Kidney tubule cell (primary cell): ENCODE measurements around the gene SLIT3.

Experiments
- DNase-seq: peaks from one replicate; pipeline ENCODE4 v3.0.0-alpha.2; 2018; ENCODE audit warnings: low spot score

The SLIT3 gene

GRCh38 chr5:169080448-169080911, 220.5 kb downstream of the SLIT3 start:
- no peak for DNase-seq

- no peak for DNase-seq
Observed at GRCh38 chr5:169079697-169080096, 221.2 kb downstream of the SLIT3 start.

DNA sequence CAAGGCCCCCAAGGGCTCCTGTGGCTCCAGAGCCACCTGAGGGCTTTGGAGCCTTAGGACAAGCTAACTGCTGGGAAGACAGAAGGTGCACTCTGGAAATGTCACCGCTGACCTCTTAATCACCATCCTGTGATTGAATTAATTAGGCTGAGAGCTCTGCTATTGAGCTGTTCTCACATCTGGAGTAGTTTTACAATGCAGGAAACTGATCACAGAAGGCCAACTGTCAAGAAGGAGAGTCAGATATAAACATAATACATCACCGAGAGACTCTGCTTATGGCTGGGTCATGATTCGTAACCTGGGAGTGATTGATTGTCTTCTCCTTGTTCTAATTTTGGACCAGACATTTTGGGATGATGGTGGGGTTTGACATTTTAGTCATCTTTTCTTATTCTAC, 226.1 kb downstream of the SLIT3 start:
- DNase-seq, result no peak

DNA sequence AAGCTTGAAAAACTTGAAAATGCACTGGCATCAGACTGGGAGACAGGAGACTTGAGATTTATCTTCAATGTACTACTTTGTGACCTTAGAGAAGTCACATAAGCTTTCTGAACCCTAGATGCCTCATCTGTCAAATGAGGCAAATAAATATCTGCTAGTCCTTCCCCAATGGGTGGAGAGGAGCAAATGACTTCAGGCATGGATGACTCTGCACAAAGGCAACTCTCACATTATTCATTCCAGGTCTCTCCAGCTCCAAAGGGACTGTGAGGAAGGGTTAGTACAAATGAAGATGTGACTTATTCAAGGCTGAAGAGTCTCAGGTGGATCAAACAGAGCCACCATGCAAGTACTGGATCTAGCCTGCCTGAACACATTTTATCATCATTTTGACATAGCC, 228.7 kb downstream of the SLIT3 start:
- no peak for DNase-seq

DNA sequence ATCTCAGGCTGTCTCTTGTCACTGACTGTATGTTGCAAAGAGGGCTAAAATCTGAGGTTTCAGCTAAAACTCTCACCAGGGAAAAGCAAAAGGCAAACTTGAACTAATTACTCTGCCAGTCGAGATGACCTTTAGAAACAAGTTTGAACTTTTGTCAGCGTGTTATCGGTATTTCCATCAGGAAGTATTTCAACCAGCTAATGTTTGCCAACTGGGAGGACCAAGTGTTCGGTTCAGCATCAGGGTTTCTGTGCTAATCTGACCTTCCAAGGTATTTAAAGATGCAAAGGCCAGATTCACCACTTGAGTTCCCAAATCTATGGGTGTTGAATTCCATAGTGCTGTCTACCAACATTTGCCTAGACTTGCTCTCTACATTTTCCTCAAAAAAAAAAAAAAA, 230.5 kb downstream of the SLIT3 start:
- no peak for DNase-seq

GRCh38 chr5:169067751-169068173, 233.2 kb downstream of the SLIT3 start:
- no peak for DNase-seq

DNA sequence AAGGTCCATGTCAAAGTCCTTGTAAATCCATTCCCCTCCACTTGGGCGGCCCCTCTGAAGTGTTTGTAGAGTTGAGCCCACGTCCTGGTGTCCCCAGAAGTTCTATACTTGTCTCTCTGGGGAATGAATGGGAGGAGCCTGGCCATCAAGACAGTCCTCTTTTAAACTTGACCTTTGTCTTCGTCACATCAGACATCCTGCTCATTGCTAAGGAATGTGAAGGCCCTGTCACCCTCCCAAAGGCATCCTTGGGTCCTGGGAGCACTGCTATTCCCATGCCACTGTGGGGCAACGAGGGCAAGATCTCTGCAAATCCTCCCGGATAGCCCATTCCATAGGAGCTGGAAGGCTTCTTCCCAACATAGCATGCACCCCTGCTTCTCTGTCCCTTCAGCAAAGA, 235.5 kb downstream of the SLIT3 start:
- DNase-seq, result no peak

DNA sequence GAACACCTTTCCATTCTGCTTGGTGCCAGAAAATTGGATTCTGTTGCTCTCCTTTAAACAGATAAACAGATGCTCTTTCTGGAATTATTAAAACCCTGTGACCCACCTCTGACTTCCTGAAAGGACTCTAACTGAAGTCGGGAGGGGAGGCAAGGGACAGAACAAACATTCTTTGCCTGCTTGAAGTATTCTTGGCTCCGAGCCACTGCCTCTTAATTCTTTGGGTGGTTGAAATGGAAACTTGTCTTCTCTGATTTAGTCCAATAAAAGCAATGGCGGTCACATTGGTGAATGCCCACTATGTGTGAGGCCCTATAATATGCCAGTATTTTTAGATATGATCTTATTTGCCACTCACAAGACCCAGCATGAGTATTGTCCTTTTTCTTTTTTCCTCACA, 236.8 kb downstream of the SLIT3 start:
- DNase-seq, result peak; percentile 45

GRCh38 chr5:169063316-169063953, 237.5 kb downstream of the SLIT3 start:
- no peak for DNase-seq

- DNase-seq, result no peak
Observed at GRCh38 chr5:169062690-169063089, 238.2 kb downstream of the SLIT3 start.

DNA sequence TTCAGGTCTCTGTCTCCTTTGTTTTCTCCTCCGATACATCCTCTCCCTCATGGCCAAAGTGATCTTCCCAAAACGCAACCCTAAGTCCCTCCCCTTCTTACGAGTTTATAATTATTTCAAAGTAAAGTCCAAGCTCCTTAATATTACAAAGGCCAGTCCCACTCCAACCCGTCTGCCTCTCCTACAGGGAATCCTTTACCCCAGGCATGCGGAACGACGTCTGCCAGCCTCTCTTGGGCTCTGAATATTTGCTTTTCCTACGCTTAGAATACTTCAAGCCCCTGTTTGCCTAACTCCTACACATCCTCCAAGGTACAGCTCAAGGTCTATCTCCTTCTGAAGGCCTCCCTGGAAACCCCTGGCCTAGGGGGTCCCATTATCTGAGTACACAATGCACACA, 246.4 kb downstream of the SLIT3 start:
- DNase-seq, result no peak

GRCh38 chr5:169052207-169052606, 248.7 kb downstream of the SLIT3 start:
- no peak for DNase-seq

DNA sequence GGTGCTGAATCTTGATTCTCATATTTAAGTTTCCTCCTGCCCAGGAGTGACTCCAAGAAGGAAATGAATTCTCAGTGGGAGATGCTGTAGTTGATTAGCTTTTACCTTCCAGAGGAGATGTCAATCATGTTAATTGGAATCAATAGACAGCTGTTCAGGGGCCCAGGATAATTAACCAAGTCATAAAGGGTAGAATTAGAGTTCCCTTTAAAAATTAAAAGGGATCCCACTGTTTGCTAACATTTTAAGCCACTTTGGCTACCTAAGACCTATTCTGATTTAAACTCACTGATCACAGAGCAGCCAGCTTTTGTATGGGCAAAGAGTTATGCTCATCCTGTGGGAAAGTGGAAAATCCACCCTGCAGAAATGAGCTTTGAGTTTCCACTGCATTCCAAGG, 249.6 kb downstream of the SLIT3 start:
- no peak for DNase-seq

GRCh38 chr5:169050636-169051035, 250.3 kb downstream of the SLIT3 start:
- no peak for DNase-seq

DNA sequence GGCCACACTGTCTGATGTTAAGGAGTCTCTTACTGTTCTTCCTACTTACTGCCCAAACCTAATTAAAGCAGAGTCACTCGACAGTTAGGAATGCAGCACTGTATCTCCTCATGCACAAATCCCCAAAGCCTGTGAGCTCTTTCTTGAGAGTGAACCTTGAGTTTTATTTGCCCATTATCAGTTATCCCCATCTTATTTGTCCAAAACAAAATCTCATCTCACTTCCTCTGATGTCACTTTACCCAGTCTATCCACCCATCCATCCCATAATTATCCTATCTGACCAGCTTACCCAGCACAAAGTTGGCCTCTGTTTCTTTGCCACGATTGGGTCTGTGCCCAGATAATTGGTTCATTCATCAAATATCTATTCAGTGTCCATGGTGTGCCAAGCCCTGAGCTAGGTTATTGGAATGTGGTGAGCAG, 250.8 kb downstream of the SLIT3 start:
- peak; percentile 40 for DNase-seq

- no peak for DNase-seq
Observed at GRCh38 chr5:169049712-169050111, 251.2 kb downstream of the SLIT3 start.

- peak; percentile 37 for DNase-seq
Observed at GRCh38 chr5:169048181-169049125, 252.5 kb downstream of the SLIT3 start.

DNA sequence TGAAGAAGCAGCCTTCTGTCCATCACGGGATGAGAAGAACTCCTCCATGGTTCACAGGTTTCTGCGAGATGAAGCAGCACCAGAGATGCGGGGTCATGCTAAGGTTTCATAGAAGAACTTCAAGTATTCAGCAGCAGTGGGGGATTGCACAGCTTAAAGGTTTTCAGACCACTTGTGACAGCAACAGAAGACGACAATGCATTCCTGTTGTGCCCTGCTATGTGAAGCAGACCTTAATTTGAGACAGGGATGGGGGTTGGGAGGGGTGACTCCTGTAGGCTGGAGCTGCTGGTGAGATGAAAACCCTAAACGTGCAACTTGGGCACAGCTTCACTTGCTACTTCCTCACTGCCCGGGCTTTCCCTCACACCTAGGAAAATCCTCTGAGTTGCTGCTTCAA, 256.0 kb downstream of the SLIT3 start:
- no peak for DNase-seq

- no peak for DNase-seq
Observed at GRCh38 chr5:169041180-169041579, 259.8 kb downstream of the SLIT3 start.

DNA sequence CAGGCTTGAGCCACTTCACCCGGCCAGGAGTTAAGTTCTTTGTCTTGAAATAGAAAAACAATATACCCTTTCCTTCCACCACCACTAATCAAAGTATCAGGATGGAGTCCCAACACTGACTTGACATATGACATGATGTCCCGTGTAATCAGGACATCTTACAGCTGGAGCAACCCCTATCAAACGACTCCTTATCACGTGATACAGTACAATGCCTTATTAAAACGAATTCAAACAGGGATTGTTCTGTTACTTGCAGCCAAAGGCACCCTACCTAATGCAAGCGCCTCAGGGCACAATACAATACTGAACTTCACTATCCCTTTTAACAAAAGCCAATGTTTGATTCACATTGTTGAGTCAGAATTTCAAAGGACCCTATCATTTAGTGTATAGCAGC, 261.3 kb downstream of the SLIT3 start:
- no peak for DNase-seq

DNA sequence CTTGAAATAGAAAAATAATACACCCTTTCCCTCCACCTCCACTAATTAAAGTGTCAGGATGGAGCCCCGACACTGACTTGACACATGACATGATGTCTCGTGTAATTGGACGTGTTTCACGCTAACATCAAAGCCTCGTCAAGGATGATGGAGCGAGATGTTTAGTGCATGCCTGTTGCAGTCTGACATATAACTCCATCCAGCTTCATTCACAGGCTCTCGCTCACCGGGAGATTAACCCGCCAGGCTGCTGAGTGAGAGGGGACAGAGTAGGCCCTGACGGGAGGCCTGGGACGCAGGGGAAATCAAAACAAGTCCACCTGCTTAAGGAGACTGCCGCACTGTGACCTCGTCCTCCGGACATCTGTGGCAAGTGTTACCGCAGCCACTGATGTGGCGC, 263.5 kb downstream of the SLIT3 start:
- DNase-seq, result no peak

DNA sequence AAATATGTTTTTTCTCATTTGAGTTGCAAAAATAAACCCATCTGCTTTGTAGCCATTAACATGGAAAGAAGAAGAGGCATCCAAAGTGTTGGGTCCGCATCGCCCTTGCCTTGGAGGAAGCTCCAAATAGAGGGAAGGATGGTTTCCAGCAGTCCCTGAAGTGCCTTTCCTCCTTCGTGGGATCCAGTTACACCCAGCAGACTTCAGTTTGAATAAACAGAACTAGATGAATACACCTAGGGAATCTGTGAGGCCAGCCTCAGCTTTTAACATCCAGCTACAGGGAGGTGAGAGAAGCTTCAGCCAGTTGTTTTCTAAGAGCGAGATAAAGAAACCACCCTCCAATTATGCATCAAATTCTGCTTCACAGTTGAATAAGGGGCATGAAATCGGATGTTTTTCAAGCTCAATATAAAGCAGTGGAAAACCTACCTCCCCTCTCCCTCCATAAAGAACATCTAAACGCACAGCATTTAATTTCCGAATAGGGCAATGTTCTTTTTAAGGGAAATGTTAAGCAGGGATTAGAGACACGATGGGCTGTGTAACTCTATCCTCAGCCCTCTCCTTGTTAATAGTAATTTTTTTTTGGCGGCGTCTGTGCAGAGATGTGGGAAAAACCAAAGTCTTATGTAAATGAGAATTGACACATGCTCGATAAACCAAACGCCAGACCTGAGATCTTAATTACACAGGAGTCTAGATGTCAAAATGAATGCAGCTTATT, 264.7 kb downstream of the SLIT3 start:
- DNase-seq, result no peak
